Skeletal muscle cell (primary cell): ENCODE measurements around the gene BRF1.
"Not testable (repeated sequence)": the region's sequence is repeated elsewhere in the genome, so short reads cannot be mapped to it uniquely, and the experiment has no call there.

Experiments
- DNase-seq: peaks from one replicate; pipeline ENCODE4 v3.0.0-alpha.2; 2010; ENCODE audit warnings: low read depth
- H3K4me3 ChIP-seq: 2 replicates; pipeline ENCODE4 v1.5.1; 2011; ENCODE audit warnings: low read depth, mild to moderate bottlenecking, control low read depth, low read length, moderate library complexity

Gene BRF1

DNA sequence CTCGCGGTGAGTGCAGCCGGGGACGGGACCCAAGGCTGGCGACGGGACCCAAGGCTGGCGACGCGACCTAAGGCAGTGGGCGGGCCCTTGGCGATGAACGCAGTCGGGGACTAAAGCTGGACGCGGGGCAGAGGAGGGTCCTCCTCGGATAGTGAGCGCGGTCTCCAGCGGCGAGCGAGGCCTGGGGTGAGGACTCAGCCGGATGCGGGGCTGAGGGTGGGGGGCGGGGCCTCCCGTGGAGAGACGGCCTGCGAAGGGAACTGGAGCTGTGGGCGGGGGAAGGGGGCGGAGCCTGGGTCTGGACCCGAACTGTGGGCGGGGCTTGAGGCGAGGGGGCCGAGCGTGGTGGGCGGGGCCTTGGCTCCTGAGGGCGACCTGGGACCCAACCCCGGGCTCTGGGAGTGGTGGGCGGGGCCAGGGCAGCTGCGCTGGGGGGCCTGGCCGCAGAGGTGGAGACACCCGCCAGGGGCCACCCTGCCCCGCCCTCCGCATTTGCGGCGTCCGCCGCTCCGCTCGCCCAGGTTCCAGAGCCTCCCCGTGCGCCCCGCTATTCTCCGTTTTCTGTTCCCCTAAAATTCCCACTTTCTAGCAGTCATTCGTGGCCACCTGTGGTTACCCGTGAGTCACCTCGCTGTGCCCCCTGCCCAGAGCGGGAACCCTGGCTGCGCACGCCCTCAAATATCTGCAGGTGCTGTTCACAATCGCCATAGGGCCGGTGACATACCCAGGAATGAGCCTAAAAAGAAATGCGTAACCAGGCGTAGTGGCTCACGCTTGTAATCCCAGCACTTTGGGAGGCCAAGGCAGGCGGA lies 508 bp upstream of the BRF1 start:
- H3K4me3 ChIP-seq = peak overlapping the region; percentile 63
- DNase-seq = peak; percentile 75

GRCh38 chr14:105299654-105300541 lies 903 bp downstream of the BRF1 start:
- no peak for DNase-seq
- peak overlapping the region; percentile 63 for H3K4me3 ChIP-seq

GRCh38 chr14:105297311-105297710 lies 3.5 kb downstream of the BRF1 start:
- H3K4me3 ChIP-seq, DNase-seq: not testable (repeated sequence)

- DNase-seq = no peak
- no peak overlapping the region for H3K4me3 ChIP-seq
These were observed 6.6 kb downstream of the BRF1 start for GRCh38 chr14:105294142-105294597.

GRCh38 chr14:105292826-105293711 lies 7.7 kb downstream of the BRF1 start:
- H3K4me3 ChIP-seq = no peak overlapping the region
- DNase-seq = no peak

- DNase-seq = no peak
- H3K4me3 ChIP-seq = no peak overlapping the region
These were observed 10.0 kb downstream of the BRF1 start for GRCh38 chr14:105290621-105291346.

- not testable (repeated sequence) for H3K4me3 ChIP-seq, DNase-seq
These were observed 11.9 kb downstream of the BRF1 start for GRCh38 chr14:105288936-105289335.

DNA sequence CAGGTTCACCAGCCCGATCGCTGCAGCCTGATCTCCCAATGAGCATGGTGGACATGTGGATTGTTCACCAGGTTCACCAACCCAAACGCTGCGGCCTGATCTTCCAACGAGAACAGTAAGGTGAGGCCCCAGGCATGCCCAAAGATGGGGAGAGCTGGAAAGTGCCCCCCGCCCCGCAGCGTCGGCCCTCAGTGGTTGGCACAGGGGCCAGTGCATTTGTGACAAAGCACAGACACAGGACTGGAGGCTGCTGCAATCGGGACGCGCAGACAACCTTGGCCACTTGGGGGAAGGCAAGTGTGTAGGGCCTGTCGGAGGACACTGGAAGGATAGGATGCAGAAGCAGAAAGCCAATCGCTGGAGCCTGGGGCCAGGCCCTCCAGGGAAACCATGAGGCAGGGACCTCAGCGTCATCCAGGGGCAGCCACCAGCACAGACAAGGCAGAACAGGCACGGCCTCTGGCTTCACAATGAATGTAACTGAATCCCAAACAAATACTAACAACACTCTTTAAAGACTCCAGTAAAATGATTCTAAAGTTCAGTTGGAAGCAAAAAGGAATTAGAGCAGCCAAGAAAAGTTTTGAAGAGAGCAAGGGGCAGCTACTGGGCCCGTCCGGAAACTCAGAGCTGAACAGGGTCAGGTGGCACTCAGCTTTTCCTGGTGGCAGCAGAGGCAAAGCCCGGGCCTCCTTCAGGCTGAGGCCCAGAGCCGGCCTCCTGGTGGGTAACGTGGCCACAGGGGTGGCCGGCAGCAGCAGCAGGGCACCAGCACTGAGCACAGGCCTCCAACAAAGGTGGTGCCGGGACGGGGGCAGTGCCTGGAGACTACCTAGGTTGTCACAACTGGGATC lies 13.3 kb downstream of the BRF1 start:
- H3K4me3 ChIP-seq = no peak overlapping the region
- DNase-seq = no peak

GRCh38 chr14:105286759-105287144 lies 14.0 kb downstream of the BRF1 start:
- no peak for DNase-seq
- no peak overlapping the region for H3K4me3 ChIP-seq

GRCh38 chr14:105285174-105285573 lies 15.6 kb downstream of the BRF1 start:
- no peak overlapping the region for H3K4me3 ChIP-seq
- no peak for DNase-seq

DNA sequence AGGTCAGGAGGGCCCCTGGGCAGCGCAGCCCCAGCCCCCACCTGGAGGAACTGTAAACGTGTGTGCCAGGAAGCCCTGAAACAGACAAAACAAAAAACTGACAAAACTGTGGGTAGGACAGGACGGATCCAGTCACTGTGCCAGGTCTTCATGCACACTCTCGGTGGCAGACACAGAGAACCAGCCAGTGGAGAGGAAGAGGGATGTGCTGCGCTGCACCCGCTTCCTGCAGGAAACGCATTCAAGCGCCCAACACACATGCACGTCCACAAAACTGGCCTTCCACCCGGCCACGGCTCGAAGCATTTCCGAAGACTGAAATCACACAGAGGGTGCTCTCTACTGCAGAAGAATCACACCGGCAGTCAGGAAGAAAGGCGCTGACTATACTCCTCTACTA lies 16.9 kb downstream of the BRF1 start:
- H3K4me3 ChIP-seq = no peak overlapping the region
- no peak for DNase-seq

DNA sequence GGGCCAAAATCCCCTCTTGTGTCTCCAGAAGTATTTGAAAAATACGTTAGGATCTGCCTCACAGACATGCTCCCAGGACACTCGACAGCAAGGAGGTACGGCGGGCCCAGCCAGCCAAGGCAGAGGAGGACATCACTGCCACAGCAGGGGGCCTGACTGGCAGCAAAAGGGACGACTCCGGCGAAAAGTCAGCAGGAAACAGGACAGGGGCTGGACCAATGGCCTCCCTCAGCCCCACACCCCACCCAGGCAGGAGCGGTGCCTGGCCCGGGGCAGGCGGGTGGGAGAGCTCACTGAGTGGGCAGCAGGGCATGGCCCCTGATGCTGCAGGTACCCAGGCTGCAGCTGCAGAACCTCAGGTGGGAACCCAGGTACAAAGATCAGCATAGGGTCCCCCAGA lies 17.8 kb downstream of the BRF1 start:
- DNase-seq = no peak
- no peak overlapping the region for H3K4me3 ChIP-seq

DNA sequence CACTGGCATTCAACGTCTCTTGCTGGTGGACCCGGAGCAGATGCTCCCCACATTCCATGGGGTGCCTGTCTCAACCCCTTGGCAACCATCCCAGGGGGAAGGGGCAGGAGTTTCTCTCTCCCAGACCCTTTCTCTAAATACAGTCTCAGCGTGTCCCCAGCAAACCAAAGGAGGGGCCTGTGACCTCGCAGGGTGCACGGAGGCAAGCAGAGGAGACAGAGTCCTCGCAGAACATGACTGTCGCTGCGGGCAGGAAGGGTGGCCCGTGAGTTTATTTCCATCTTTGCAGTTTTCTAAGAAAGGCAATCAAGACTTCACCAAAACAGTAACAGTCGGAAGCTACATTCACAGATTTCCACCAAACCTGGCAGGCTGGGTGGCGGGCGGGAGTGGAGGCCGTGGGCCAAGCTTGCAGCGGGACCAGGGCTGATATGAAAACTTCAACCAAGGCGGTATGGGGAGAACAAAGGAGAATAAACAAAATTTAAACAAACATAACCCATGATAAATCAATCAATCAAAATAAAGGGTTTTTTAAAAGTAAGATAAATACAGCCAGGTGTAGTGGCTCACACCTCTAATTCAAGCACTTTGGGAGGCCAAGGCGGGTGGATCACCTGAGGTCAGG lies 18.6 kb downstream of the BRF1 start:
- no peak for DNase-seq
- no peak overlapping the region for H3K4me3 ChIP-seq

DNA sequence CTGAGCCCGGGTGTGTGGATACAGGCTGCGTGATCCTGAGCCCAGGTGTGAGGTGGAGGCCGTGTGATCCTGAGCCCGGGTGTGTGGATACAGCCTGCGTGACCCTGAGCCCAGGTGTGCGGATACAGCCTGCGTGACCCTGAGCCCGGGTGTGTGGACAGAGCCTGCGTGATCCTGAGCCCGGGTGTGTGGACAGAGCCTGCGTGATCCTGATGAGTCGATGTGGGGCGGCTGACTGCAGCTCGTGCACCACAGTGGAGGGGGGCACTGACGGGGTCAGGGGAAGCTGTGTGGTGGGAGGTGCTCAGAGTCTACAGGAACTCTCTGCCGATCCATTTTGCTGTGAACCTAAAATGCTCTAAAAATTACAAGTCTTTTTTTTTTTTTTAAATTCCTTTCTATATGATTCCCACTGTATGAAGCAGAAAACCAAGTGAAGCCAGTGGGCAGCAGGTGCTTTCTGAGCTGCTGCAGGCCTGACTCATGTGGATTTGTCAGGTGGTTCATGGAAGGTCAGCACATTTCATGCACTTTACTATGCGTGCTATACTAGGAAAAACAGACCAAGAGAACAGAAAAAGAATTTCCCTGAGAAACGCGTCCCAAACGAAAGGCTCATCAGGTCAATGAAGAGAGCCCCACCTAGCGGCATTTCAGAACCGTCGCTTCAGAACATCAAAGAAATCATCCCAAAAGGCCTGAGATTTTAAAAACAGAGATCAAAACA lies 19.3 kb downstream of the BRF1 start:
- DNase-seq = peak; percentile 47
- H3K4me3 ChIP-seq = no peak overlapping the region

GRCh38 chr14:105280525-105280924 lies 20.3 kb downstream of the BRF1 start:
- no peak for DNase-seq
- H3K4me3 ChIP-seq = no peak overlapping the region

DNA sequence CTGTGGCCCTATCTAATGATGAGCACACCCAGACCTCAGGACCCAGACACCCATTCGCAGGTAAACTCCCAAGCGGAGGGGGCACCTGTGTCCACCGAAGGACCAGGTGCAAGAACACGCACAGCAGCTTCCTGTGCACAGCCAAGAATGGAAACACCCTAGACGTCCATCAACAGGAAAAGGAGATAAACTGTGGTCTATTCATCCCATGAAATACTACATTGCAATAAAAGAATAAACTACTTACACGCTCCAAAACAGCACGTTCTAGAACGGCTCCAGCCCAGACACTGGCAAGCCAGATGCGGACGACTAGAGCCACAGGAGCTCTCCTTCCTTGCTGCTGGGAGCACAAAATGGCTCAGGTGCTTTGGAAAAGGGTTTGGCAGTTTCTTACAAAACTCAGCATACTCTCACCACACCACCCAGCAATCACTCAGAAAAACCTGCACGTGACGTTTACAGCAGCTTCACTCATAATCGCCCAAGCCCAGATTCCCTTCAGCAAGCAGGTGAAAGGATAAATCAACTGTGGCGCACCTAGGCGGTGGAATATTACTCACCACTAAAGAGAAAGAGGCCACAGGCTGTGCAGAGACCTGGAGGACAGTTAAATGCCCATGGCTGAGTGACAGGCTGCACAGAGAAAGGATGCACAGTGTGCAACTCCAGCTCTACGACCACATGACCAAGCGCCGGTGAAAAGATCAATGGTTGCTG lies 21.0 kb downstream of the BRF1 start:
- H3K4me3 ChIP-seq = no peak overlapping the region

More for the DNA sequence above, 21.0 kb downstream of the BRF1 start:
- DNase-seq = no peak
